H1 (cell line): ENCODE results near the gene SPATA16. TPM values are rescaled to one million over a fixed set of nuclear protein-coding genes. Genes with fewer than 3 reads are reported as not detected.
A peak's percentile ranks its signal among the peaks of the same experiment; 100 is the strongest.

Source experiments
- CTCF ChIA-PET: fragments of 300-600 bp; sonication (Branson Sonifier 250); formaldehyde crosslinking; loops from one replicate; lab custom pipeline; 2021; ENCODE audit not compliant: partially characterized antibody; lab: Charles Lee
- POLR2A ChIA-PET: fragments of 300-600 bp; sonication (Branson Sonifier 250); formaldehyde crosslinking; loops from one replicate; lab custom pipeline; 2021; ENCODE audit warnings: inconsistent platforms; ENCODE audit not compliant: partially characterized antibody; lab: Charles Lee
- DNase-seq, 2 experiments: peaks; one replicate each; pipeline versions ENCODE4 v3.0.0 to v3.0.0-alpha.2; 2010 to 2022; ENCODE audit warnings: low spot score in 2 of 2, low read depth in 1 of 2, mixed read lengths in 1 of 2
- FAIRE-seq: peaks from 2 replicates; lab custom pipeline; 2011; peaks lifted over from hg19 to GRCh38; lab: Jason Lieb, UNC
- H2AFZ ChIP-seq: 2 replicates; pipeline ENCODE4 v1.8.1; 2012; ENCODE audit warnings: low read length, inconsistent platforms
- H2AK5ac ChIP-seq: 2 replicates; pipeline ENCODE4 v1.6.1; 2013; ENCODE audit warnings: low read depth, low read length
- H2BK120ac ChIP-seq: replicated peaks from 2 replicates; pipeline ENCODE3; 2013; ENCODE audit warnings: low read depth, low read length, inconsistent platforms
- H2BK12ac ChIP-seq: 2 replicates; pipeline ENCODE4 v1.6.1; 2013; ENCODE audit warnings: low read depth, low read length
- H2BK15ac ChIP-seq: 2 replicates; pipeline ENCODE4 v1.6.1; 2013; ENCODE audit warnings: low read length
- H2BK20ac ChIP-seq: 2 replicates; pipeline ENCODE4 v1.6.1; 2013; ENCODE audit warnings: low read length
- H2BK5ac ChIP-seq: 2 replicates; pipeline ENCODE4 v1.6.1; 2013; ENCODE audit warnings: low read depth, low read length
- H3K14ac ChIP-seq: 2 replicates; pipeline ENCODE4 v1.6.1; 2013; ENCODE audit warnings: inconsistent platforms; ENCODE audit not compliant: insufficient read length
- H3K18ac ChIP-seq: 2 replicates; pipeline ENCODE4 v1.6.1; 2013; ENCODE audit warnings: low read length; ENCODE audit errors: extremely low read depth
- H3K23ac ChIP-seq: 2 replicates; pipeline ENCODE4 v1.6.1; 2013; ENCODE audit warnings: inconsistent platforms; ENCODE audit not compliant: insufficient read length
- H3K23me2 ChIP-seq: 2 replicates; pipeline ENCODE4 v1.6.1; 2013; ENCODE audit warnings: low read depth, low read length
- H3K27ac ChIP-seq: 2 replicates; pipeline ENCODE4 v1.6.1; 2011; ENCODE audit warnings: low read depth, low read length, inconsistent platforms
- H3K27me3 ChIP-seq, 4 experiments: replicated peaks in 1 of 4; 1 replicate in 1 of 4; 2 replicates in 3 of 4; pipeline versions ENCODE4 v1.6.1 to v1.8.1; 2011 to 2013; ENCODE audit warnings: low read length in 3 of 4, mild to moderate bottlenecking in 3 of 4, inconsistent platforms in 2 of 4, mixed read lengths in 2 of 4, moderate library complexity in 1 of 4; ENCODE audit not compliant: control insufficient read depth in 3 of 4, insufficient read depth in 3 of 4; ENCODE audit errors: extremely low read depth in 1 of 4
- H3K36me3 ChIP-seq, 4 experiments: 2 replicates each; pipeline versions ENCODE4 v1.6.1 to v1.8.1; 2011 to 2013; ENCODE audit warnings: mild to moderate bottlenecking in 4 of 4, low read length in 3 of 4, moderate library complexity in 2 of 4, control low read depth in 1 of 4, inconsistent platforms in 1 of 4; ENCODE audit not compliant: insufficient read depth in 4 of 4, control insufficient read depth in 2 of 4
- H3K4ac ChIP-seq: replicated peaks from 2 replicates; pipeline ENCODE3; 2013; ENCODE audit warnings: low read length, low read depth, mixed read lengths, inconsistent platforms; ENCODE audit not compliant: insufficient read length
- H3K4me1 ChIP-seq, 4 experiments: replicated peaks in 1 of 4; 1 replicate in 1 of 4; 2 replicates in 3 of 4; pipeline versions ENCODE4 v1.6.1 to v1.8.1; 2011 to 2013; ENCODE audit warnings: low read length in 3 of 4, inconsistent platforms in 2 of 4, mixed read lengths in 1 of 4; ENCODE audit not compliant: insufficient read depth in 4 of 4, control insufficient read depth in 3 of 4
- H3K4me2 ChIP-seq, 2 experiments: 2 replicates each; pipeline versions ENCODE4 v1.6.1 to v1.8.1; 2011 to 2013; ENCODE audit warnings: low read depth in 2 of 2, low read length in 2 of 2, control low read depth in 1 of 2, inconsistent platforms in 1 of 2, mild to moderate bottlenecking in 1 of 2; ENCODE audit not compliant: insufficient read depth in 1 of 2
- H3K4me3 ChIP-seq, 4 experiments: fragments of 200-600, 300-600 bp in 1 of 4; sonication (generic), shearing (Covaris generic), sonication (Bioruptor Twin) in 1 of 4; 2 replicates each; pipeline versions ENCODE4 v1.5.1 to v1.8.1; 2011 to 2016; ENCODE audit warnings: low read length in 4 of 4, low read depth in 3 of 4, control low read depth in 2 of 4, inconsistent platforms in 2 of 4, mild to moderate bottlenecking in 2 of 4, mixed read lengths in 1 of 4, moderate library complexity in 1 of 4; ENCODE audit not compliant: insufficient read depth in 2 of 4; ENCODE audit errors: extremely low read depth in 1 of 4
- H3K56ac ChIP-seq: replicated peaks from 2 replicates; pipeline ENCODE3; 2013; ENCODE audit warnings: low read depth, mild to moderate bottlenecking, mixed read lengths, low read length, inconsistent platforms; ENCODE audit not compliant: insufficient read length
- H3K79me1 ChIP-seq: 2 replicates; pipeline ENCODE4 v1.6.1; 2013; ENCODE audit warnings: low read depth, low read length, control low read depth
- H3K79me2 ChIP-seq, 2 experiments: 2 replicates each; pipeline versions ENCODE4 v1.6.1 to v1.8.1; 2012 to 2013; ENCODE audit warnings: low read length in 2 of 2, mild to moderate bottlenecking in 2 of 2, inconsistent platforms in 1 of 2; ENCODE audit not compliant: insufficient read depth in 2 of 2, control insufficient read depth in 1 of 2
- H3K9ac ChIP-seq, 4 experiments: replicated peaks in 1 of 4; 1 replicate in 1 of 4; 2 replicates in 3 of 4; pipeline versions ENCODE4 v1.6.1 to v1.8.1; 2011 to 2013; ENCODE audit warnings: low read depth in 3 of 4, low read length in 3 of 4, control low read depth in 2 of 4, mild to moderate bottlenecking in 2 of 4, moderate library complexity in 2 of 4, inconsistent platforms in 1 of 4; ENCODE audit errors: extremely low read depth in 1 of 4
- H3K9me3 ChIP-seq, 2 experiments: 2 replicates each; pipeline versions ENCODE4 v1.6.1 to v1.8.1; 2012 to 2013; ENCODE audit warnings: mild to moderate bottlenecking in 2 of 2, moderate library complexity in 2 of 2, control low read depth in 1 of 2, inconsistent platforms in 1 of 2, low read depth in 1 of 2, low read length in 1 of 2, mixed read lengths in 1 of 2; ENCODE audit not compliant: insufficient read depth in 2 of 2
- H4K20me1 ChIP-seq, 2 experiments: replicated peaks in 1 of 2; 2 replicates each; pipeline versions ENCODE3 to v1.8.1; 2011 to 2013; ENCODE audit warnings: inconsistent platforms in 2 of 2, low read length in 2 of 2, mild to moderate bottlenecking in 1 of 2; ENCODE audit not compliant: insufficient read depth in 2 of 2, control insufficient read depth in 1 of 2
- H4K5ac ChIP-seq: 2 replicates; pipeline ENCODE4 v1.6.1; 2013; ENCODE audit warnings: low read length, low read depth, mixed read lengths, inconsistent platforms; ENCODE audit not compliant: insufficient read length
- H4K8ac ChIP-seq: 2 replicates; pipeline ENCODE4 v1.8.0; 2013; ENCODE audit warnings: mild to moderate bottlenecking, moderate library complexity, low read length, inconsistent platforms; ENCODE audit not compliant: insufficient read depth; ENCODE audit errors: extremely low read depth
- H4K91ac ChIP-seq: replicated peaks from 2 replicates; pipeline ENCODE3; 2013; ENCODE audit warnings: low read length, mixed read lengths, inconsistent platforms; ENCODE audit not compliant: insufficient read length
- BRCA1 ChIP-seq: IDR thresholded peaks from 2 replicates; pipeline ENCODE4 v1.6.1; 2012; ENCODE audit warnings: low read depth, low read length, improper control_type of control experiment
- CEBPB ChIP-seq: IDR thresholded peaks from 2 replicates; pipeline ENCODE4 v1.6.1; 2012; ENCODE audit warnings: low read depth, low read length
- CHD2 ChIP-seq: IDR thresholded peaks from 2 replicates; pipeline ENCODE4 v1.6.1; 2012; ENCODE audit warnings: low read length, improper control_type of control experiment
- EZH2 ChIP-seq: fragments of 200-600 bp; sonication (generic); IDR thresholded peaks from 2 replicates; pipeline ENCODE4 v1.7.1; 2012; ENCODE audit warnings: low read depth, mild to moderate bottlenecking, moderate library complexity, low read length, inconsistent platforms; ENCODE audit not compliant: severe bottlenecking
- POLR2A ChIP-seq, 2 experiments: IDR thresholded peaks; 1 replicate in 1 of 2; 2 replicates in 1 of 2; pipeline ENCODE4 v1.6.1; 2011; ENCODE audit warnings: low read depth in 2 of 2, low read length in 2 of 2, mild to moderate bottlenecking in 2 of 2; ENCODE audit errors: control extremely low read depth in 1 of 2
- POU5F1 ChIP-seq: IDR thresholded peaks from 2 replicates; pipeline ENCODE4 v1.6.1; 2011; ENCODE audit warnings: low read depth, mild to moderate bottlenecking, low read length, moderate library complexity
- SAP30 ChIP-seq: fragments of 300-600 bp; sonication (generic); IDR thresholded peaks from 2 replicates; pipeline ENCODE4 v1.7.1; 2012; ENCODE audit warnings: low read length, moderate library complexity, mild to moderate bottlenecking, inconsistent platforms; ENCODE audit not compliant: insufficient read depth, insufficient replicate concordance
- SIRT6 ChIP-seq: IDR thresholded peaks from one replicate; pipeline ENCODE4 v1.7.1; 2012; ENCODE audit warnings: low read length, inconsistent platforms
- SP2 ChIP-seq: IDR thresholded peaks from 2 replicates; pipeline ENCODE4 v1.6.1; 2012; ENCODE audit warnings: mild to moderate bottlenecking, low read length, inconsistent platforms
- SP4 ChIP-seq: IDR thresholded peaks from 2 replicates; pipeline ENCODE4 v1.6.1; 2012; ENCODE audit warnings: low read length, inconsistent platforms
- TCF12 ChIP-seq: IDR thresholded peaks from 2 replicates; pipeline ENCODE4 v1.6.1; 2011; ENCODE audit warnings: low read depth, mild to moderate bottlenecking, low read length
- TEAD4 ChIP-seq: IDR thresholded peaks from 2 replicates; pipeline ENCODE4 v1.6.1; 2012; ENCODE audit warnings: low read depth, low read length, inconsistent platforms, mixed read lengths
- WGBS, 2 experiments: shearing (Covaris generic) in 1 of 2; methylation state at CpG; one replicate each; pipeline versions ENCODE4 v1.1.6 to v1.1.7; 2013 to 2015; ENCODE audit warnings: low lambda C conversion rate in 2 of 2, mixed read lengths in 2 of 2, inconsistent platforms in 1 of 2, low coverage in 1 of 2, missing lambda C conversion rate in 1 of 2; ENCODE audit not compliant: insufficient replicate concordance in 2 of 2, insufficient coverage in 1 of 2, insufficient read length in 1 of 2; ENCODE audit errors: extremely low coverage in 1 of 2, missing lambda C conversion rate in 1 of 2; 5-methylcytosine and 5-hydroxymethylcytosine counted together
- polyA plus RNA-seq, 7 experiments: library from polyadenylated mRNA; depleted of rRNA in 3 of 7; stranded (reverse) in 5 of 7; unstranded in 2 of 7; fragments of >200 nt in 5 of 7; fragments of 200-250 nt in 2 of 7; gene quantifications; 1 replicate in 5 of 7; 2 replicates in 1 of 7; 4 replicates in 1 of 7; pipeline versions ENCODE4 v1.2.1 to v1.2.3, GENCODE V29; 2011 to 2013; ENCODE audit warnings: missing spikeins in 2 of 7, mixed read lengths in 2 of 7
- total RNA-seq: library from RNA; stranded (reverse); fragmentation: NEBNext Ultra II Directional; extraction: Animal tissue kit (Norgen Biotek cat#: 25700); gene quantifications from 2 replicates; pipeline ENCODE4 v1.2.1, GENCODE V29; 2021
- TF ChIP-seq, protein P1 (sequence below): IDR thresholded peaks from 2 replicates; pipeline ENCODE4 v1.6.1; 2011; ENCODE audit warnings: low read length, improper control_type of control experiment

SPATA16 gene
- total and polyA plus RNA-seq, 2 of the 8 experiments (the other 6 are each of a cell fraction or from before 2014, with no cell fraction given): 0.05 to 2.7 TPM

DNA sequence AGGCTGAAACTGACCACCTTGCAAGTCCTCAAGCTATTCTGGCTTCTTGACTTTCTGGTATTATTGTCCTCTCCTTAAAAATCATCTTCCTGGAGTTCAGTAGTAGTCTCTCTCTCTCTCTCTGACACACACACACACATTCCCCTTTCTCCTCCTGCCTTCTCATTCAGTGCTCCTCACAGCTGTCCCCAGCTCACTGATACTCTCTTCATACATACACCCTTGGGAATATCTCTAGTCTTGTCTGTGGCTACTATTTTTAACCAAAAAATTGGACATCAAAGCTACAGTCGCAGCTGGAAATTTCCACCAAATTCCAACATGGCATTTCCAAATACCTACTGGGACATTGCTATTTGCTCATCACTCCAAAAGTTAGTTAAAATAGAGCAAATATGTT lies 211.6 kb downstream of the SPATA16 start:
- no peak for DNase-seq
- H4K8ac ChIP-seq: no peak overlapping the region
- no peaks in the 10 kb centered on the region for H3K4me1 ChIP-seq
- no peak overlapping the region for H3K56ac ChIP-seq
- no peak overlapping the region for H2BK120ac ChIP-seq
- H3K18ac ChIP-seq: no peak overlapping the region
- no peaks in the 10 kb centered on the region for H3K36me3 ChIP-seq
- H2BK20ac ChIP-seq: no peak overlapping the region
- FAIRE-seq: no peak
- CTCF ChIA-PET: no interaction called here
- no peaks in the 10 kb centered on the region for H3K27me3 ChIP-seq
- 77% methylated on average over 1 of the region's 1 CpG; no CpG with 5 or more reads in 1 of the 2 experiments for WGBS, 2 experiments
- no peak overlapping the region for H4K5ac ChIP-seq
- no peak overlapping the region for H3K4ac ChIP-seq
- H3K4me2 ChIP-seq: no peak overlapping the region
- no peak overlapping the region for H2BK12ac ChIP-seq
- no peaks in the 10 kb centered on the region for H4K20me1 ChIP-seq
- no peak overlapping the region for H3K9ac ChIP-seq
- no peaks in the 10 kb centered on the region for H3K79me2 ChIP-seq
- H3K9me3 ChIP-seq: no peaks in the 10 kb centered on the region
- no peaks in the 10 kb centered on the region for H3K23me2 ChIP-seq
- H3K79me1 ChIP-seq: no peaks in the 10 kb centered on the region
- no peak overlapping the region for H3K14ac ChIP-seq
- H2BK5ac ChIP-seq: no peak overlapping the region
- H2AFZ ChIP-seq: peak overlapping the region; percentile 29; the same call in 1 of the 2 replicates
- H3K27ac ChIP-seq: no peak overlapping the region
- no peak overlapping the region for H2BK15ac ChIP-seq
- no peak overlapping the region for H3K23ac ChIP-seq
- POLR2A ChIA-PET: interaction anchor here (1.4 kb wide), 1 partner anchor 104 kb away, joined by 3 read pairs; no protein-coding TSS in a partner anchor
- no peak overlapping the region for H2AK5ac ChIP-seq
- no peak overlapping the region for H4K91ac ChIP-seq
- H3K4me3 ChIP-seq: no peak overlapping the region
- TF ChIP-seq SP2: no peak
- TF ChIP-seq, protein P1, sequence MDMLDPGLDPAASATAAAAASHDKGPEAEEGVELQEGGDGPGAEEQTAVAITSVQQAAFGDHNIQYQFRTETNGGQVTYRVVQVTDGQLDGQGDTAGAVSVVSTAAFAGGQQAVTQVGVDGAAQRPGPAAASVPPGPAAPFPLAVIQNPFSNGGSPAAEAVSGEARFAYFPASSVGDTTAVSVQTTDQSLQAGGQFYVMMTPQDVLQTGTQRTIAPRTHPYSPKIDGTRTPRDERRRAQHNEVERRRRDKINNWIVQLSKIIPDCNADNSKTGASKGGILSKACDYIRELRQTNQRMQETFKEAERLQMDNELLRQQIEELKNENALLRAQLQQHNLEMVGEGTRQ: no peak
- TF ChIP-seq BRCA1: no peak
- no peak for TF ChIP-seq TCF12
- TF ChIP-seq SAP30: no peak
- no peak for TF ChIP-seq POU5F1
- TF ChIP-seq POLR2A (IDR thresholded peaks at IDR 0.05; ENCODE audit: control extremely low read depth in 1 of 2, low read depth in 2 of 2, low read length in 2 of 2): no peak
- TF ChIP-seq SP4: no peak
- no peak for TF ChIP-seq CEBPB
- no peak for TF ChIP-seq SIRT6
- no peak for TF ChIP-seq CHD2
- TF ChIP-seq EZH2: no peak
- TF ChIP-seq TEAD4: no peak
